ENCODE data around the gene SLFN5.

The SLFN5 gene

GRCh38 chr17:35312790-35313711 lies 70.2 kb downstream of the SLFN5 start:
- peak; percentile 62 for TF ChIP-seq CTCF (IDR thresholded peaks at IDR 0.05; ENCODE audit: borderline replicate concordance, insufficient read depth, low read depth, low read length)
- H3K4me3 ChIP-seq (ENCODE audit: low read depth, low read length): no peak overlapping the region

GRCh38 chr17:35313875-35314409 lies 71.1 kb downstream of the SLFN5 start:
- H3K4me3 ChIP-seq (ENCODE audit: low read depth, low read length): no peak overlapping the region
- no peak for TF ChIP-seq CTCF (IDR thresholded peaks at IDR 0.05; ENCODE audit: borderline replicate concordance, insufficient read depth, low read depth, low read length)

GRCh38 chr17:35314415-35315216 lies 71.7 kb downstream of the SLFN5 start:
- no peak for TF ChIP-seq CTCF (IDR thresholded peaks at IDR 0.05; ENCODE audit: borderline replicate concordance, insufficient read depth, low read depth, low read length)
- no peak overlapping the region for H3K4me3 ChIP-seq (ENCODE audit: low read depth, low read length)

- no peak overlapping the region for H3K4me3 ChIP-seq (ENCODE audit: low read depth, low read length)
Measured at GRCh38 chr17:35315283-35315682, 72.4 kb downstream of the SLFN5 start.

GRCh38 chr17:35315971-35316370 lies 73.1 kb downstream of the SLFN5 start:
- H3K4me3 ChIP-seq (ENCODE audit: low read depth, low read length): no peak overlapping the region
- no peak for TF ChIP-seq CTCF (IDR thresholded peaks at IDR 0.05; ENCODE audit: borderline replicate concordance, insufficient read depth, low read depth, low read length)

More at GRCh38 chr17:35315283-35315682, 72.4 kb downstream of the SLFN5 start:
- no peak for TF ChIP-seq CTCF (IDR thresholded peaks at IDR 0.05; ENCODE audit: borderline replicate concordance, insufficient read depth, low read depth, low read length)

- no peak for TF ChIP-seq CTCF (IDR thresholded peaks at IDR 0.05; ENCODE audit: borderline replicate concordance, insufficient read depth, low read depth, low read length)
- H3K4me3 ChIP-seq (ENCODE audit: low read depth, low read length): no peak overlapping the region
Measured at GRCh38 chr17:35322749-35323148, 79.9 kb downstream of the SLFN5 start.
